MG63 (cell line): ENCODE results near the gene P2RX5. TPM values are rescaled to one million over a fixed set of nuclear protein-coding genes. Genes with fewer than 3 reads are reported as not detected.
"Not testable (repeated sequence)": the region's sequence is repeated elsewhere in the genome, so short reads cannot be mapped to it uniquely, and the experiment has no call there.

ENCODE experiments used
- DNase-seq: peaks from one replicate; pipeline ENCODE4 v3.0.0-alpha.2; 2020
- H3K27me3 ChIP-seq: fragments of 250-450 bp; sonication (Bioruptor Pico); 2 replicates; pipeline ENCODE4 v1.5.1; 2020; ENCODE audit warnings: mild to moderate bottlenecking, moderate library complexity
- H3K36me3 ChIP-seq: fragments of 250-450 bp; sonication (Bioruptor Pico); 2 replicates; pipeline ENCODE4 v1.5.1; 2020; ENCODE audit warnings: mild to moderate bottlenecking, moderate library complexity
- H3K4me3 ChIP-seq: fragments of 250-450 bp; sonication (Bioruptor Pico); 2 replicates; pipeline ENCODE4 v1.5.1; 2020; ENCODE audit warnings: mild to moderate bottlenecking, moderate library complexity
- H3K9me3 ChIP-seq: fragments of 250-450 bp; sonication (Bioruptor Pico); 2 replicates; pipeline ENCODE4 v1.5.1; 2020; ENCODE audit warnings: mild to moderate bottlenecking, moderate library complexity
- total RNA-seq: library from RNA; depleted of rRNA; stranded (reverse); fragments of >200 nt; shearing (Covaris generic); gene quantifications from 2 replicates; pipeline ENCODE4 v1.2.3, GENCODE V29; 2014; ENCODE audit warnings: low replicate concordance

The P2RX5 gene
- total RNA-seq, 1 experiment from 2014 or later, result 12.3 TPM

DNA sequence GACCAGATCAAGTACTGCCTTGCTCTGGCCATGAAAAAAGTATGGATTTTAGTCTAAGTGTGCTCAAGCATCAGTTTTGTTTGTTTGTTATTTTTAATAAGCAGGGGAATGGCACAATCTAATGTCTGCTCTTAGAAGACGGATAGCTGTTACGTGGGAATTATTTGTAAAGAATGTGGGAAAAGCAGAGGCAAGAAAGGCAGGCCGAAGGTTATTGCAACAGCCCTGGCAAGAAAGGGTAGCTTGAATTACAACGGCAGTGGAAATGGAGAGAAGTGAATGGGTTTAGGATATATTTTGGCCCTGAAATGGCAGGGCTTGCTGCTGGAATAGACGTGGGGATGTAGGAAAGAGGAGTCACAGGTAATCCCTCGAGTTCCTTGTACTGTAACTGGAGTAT, 26.8 kb upstream of the P2RX5 start:
- DNase-seq, result no peak
- peak overlapping the region; percentile 93 for H3K4me3 ChIP-seq
- peaks cover 28% of the 10 kb centered on the region for H3K36me3 ChIP-seq
- H3K27me3 ChIP-seq, result no peaks in the 10 kb centered on the region
- H3K9me3 ChIP-seq, result no peaks in the 10 kb centered on the region

GRCh38 chr17:3719265-3719664, 23.3 kb upstream of the P2RX5 start:
- Histone ChIP-seq H3K4me3 (no peak overlapping the region), H3K27me3 (no peaks in the 10 kb centered on the region), H3K9me3 (no peaks in the 10 kb centered on the region), H3K36me3 (peaks cover 29% of the 10 kb centered on the region)
- no peak for DNase-seq

DNA sequence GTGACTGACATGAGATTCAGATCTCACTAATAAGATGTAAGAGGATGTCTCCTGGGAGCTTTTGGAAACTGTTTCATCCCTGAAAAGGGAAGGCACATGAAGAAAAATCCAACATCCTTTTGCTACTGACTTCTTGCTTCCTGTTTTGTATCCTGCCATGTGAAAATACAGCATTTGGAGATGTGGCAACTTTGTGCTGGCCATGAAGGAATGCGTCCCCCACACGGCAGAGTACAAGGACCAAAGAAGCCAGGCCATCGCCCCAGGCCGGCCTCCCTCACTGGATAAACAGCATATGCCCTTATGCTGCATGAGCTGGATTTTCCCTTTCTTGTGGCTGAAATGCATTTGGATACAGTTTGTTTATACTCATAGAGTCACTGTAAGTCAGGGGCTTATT, 22.2 kb upstream of the P2RX5 start:
- no peaks in the 10 kb centered on the region for H3K27me3 ChIP-seq
- H3K9me3 ChIP-seq, result no peaks in the 10 kb centered on the region
- peaks cover 29% of the 10 kb centered on the region for H3K36me3 ChIP-seq
- H3K4me3 ChIP-seq, result no peak overlapping the region
- DNase-seq, result no peak

- no peak for DNase-seq
- H3K36me3 ChIP-seq, result peaks cover 21% of the 10 kb centered on the region
Measured at GRCh38 chr17:3715296-3715695, 19.3 kb upstream of the P2RX5 start.

DNA sequence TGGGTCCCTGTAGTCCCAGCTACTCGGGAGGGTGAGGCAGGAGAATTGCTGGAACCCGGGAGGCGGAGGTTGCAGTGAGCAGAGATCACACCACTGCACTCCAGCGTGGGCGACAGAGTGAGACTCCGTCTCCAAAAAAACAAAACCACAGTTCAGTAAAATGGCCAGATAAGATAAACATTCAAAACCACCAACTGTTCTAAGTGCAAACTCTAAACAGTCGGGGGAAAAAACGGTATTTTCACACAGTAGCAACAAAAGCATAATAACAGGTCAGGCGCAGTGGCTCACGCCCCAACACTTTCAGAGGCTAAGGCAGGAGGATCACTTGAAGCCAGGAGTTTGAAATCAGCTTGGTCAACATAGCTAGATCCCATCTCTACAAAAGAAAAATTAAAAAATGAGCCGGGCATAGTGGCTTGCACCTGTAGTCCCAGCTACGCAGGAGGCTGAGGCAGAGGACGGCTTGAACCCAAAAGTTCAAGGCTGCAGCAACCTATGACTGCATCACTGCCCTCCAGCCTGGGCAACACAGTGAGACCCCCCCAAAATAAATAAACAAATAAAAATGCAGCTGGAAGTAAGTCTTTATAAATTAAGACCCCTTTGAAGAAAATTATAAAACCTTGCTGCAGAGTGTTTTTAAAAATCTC, 17.0 kb upstream of the P2RX5 start:
- no peaks in the 10 kb centered on the region for H3K9me3 ChIP-seq
- H3K4me3 ChIP-seq, result no peak overlapping the region
- peaks cover 7% of the 10 kb centered on the region; the same call in 1 of the 2 replicates for H3K36me3 ChIP-seq
- no peaks in the 10 kb centered on the region for H3K27me3 ChIP-seq
- DNase-seq, result no peak

More at GRCh38 chr17:3715296-3715695, 19.3 kb upstream of the P2RX5 start:
- H3K4me3 ChIP-seq, result no peak overlapping the region
- no peaks in the 10 kb centered on the region for H3K27me3 ChIP-seq
- H3K9me3 ChIP-seq, result no peaks in the 10 kb centered on the region

DNA sequence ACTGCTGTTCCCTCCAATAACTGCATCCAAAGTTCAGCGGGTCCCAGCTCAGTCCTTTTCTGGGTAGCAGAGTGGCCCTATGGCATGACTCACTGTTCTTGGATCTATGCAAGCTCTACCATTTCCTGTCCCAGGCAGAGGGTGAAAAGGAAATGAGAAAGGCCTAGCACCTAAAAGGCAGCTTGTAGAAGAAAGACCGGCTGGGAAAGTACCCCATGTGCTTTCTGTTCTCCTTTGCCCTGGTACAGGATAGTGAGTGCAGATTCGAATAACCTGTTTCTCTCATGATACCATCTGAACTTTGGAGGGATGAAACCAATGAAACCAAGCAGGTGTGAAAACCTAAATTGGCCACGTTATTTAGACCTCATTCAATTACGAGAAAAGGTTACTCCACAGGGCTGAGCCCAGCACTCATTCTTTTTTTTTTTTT, 15.0 kb upstream of the P2RX5 start:
- H3K4me3 ChIP-seq, result no peak overlapping the region
- DNase-seq, result peak; percentile 28
- H3K36me3 ChIP-seq, result no peaks in the 10 kb centered on the region; the same call in 1 of the 2 replicates
- H3K9me3 ChIP-seq, result no peaks in the 10 kb centered on the region
- no peaks in the 10 kb centered on the region for H3K27me3 ChIP-seq

DNA sequence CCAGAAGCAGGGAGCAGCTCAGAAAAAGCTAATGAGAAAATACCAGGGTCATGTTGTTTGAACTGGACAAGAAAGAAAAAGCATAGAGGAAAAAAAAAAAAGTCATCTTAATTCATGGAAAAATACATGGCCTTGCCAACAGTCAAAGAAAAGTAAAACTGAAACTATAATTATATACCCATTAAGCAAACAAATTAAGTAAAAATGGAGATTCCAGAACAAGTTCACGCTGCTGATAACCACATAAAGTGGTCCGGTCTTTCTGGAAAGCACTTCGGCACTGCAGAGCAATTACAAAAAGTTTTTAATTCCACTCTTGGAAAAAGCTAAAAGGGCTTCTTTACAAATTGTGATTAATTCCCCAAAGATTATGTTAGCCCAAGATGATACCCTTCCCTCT, 12.4 kb upstream of the P2RX5 start:
- no peak for DNase-seq
- H3K27me3 ChIP-seq, result no peaks in the 10 kb centered on the region
- no peaks in the 10 kb centered on the region for H3K9me3 ChIP-seq
- H3K4me3 ChIP-seq, result no peak overlapping the region
- H3K36me3 ChIP-seq, result no peaks in the 10 kb centered on the region; the same call in 1 of the 2 replicates

GRCh38 chr17:3705718-3705984, 9.7 kb upstream of the P2RX5 start:
- not testable (repeated sequence) for H3K9me3 ChIP-seq, DNase-seq, H3K4me3 ChIP-seq, H3K27me3 ChIP-seq, H3K36me3 ChIP-seq

DNA sequence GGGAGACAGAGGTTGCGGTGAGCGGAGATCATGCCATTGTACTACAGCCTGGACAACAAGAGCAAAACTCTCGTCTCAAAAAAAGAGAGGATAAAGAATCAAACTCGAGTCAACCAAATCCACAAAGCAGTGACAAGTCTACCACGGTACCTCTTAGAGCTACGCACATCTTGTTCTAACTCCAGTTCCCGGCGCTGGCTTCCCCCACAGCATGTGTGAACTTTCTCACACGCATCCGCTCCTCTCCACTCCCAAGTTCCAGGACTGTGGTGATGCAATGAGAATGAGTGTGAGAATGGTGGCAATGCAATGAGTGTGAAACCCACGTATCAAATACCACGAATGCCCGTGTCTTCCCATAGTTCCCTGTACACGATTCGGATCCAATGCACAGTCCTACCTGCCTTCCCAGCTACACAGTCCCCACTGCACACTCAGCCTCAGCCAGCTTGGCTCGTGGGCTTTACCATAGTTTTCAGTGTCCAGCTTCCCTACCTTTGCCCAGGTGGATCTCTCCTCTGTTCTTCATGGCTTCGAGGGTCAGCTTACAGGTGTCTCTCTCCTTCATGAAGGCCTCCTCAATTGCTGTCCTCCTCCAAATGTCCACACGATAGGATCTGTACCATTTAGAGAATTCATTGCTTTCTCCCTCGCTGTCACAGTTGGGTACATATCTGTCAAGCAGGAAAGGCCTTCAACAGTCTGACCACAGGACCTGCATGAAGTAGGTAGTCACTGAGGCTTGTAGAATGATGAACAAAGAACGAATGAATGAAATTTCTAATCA, 9.2 kb upstream of the P2RX5 start:
- Histone ChIP-seq H3K4me3 (no peak overlapping the region), H3K27me3 (no peaks in the 10 kb centered on the region), H3K36me3 (no peaks in the 10 kb centered on the region), H3K9me3 (no peaks in the 10 kb centered on the region)
- no peak for DNase-seq

DNA sequence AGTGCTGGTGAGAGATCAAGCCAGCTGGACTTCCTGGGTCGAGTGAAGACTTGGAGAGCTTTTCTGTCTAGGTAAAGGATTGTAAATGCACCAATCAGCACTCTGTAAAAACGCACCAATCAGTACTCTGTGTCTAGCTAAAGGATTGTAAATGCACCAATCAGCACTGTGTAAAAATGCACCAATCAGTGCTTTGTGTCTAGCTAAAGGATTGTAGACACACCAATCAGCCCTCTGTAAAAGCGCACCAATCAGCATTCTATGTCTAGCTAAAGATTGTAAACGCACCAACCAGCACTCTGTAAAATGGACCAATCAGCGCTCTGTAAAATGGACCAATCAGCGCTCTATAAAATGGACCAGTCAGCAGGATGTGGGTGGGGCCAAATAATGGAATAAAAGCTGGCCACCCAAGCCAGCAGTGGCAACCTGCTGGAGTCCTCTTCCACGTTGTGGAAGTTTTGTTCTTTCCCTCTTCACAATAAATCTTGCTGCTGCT, 6.1 kb upstream of the P2RX5 start:
- not testable (repeated sequence) for H3K9me3 ChIP-seq, H3K27me3 ChIP-seq, H3K36me3 ChIP-seq

DNA sequence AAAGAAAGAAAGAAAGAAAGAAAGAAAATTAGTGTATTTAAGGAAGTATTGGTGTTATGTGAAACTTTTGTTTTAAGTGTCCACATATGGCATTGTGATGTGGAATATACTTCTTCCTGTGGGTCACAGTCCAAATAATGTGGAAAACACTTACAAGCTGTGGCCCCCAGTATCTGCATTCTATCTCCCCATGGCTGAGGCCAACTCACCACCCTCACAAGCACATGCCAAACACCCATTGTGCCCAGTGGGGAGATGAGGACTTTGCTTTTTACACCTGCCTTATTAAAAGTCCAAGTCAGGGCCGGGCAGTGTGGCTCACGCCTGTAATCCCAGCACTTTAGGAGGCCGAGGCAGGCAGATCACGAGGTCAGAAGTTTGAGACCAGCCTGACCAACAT, 4.0 kb upstream of the P2RX5 start:
- H3K9me3 ChIP-seq, result no peaks in the 10 kb centered on the region
- DNase-seq, result no peak
- no peaks in the 10 kb centered on the region for H3K27me3 ChIP-seq
- no peaks in the 10 kb centered on the region for H3K36me3 ChIP-seq
- no peak overlapping the region for H3K4me3 ChIP-seq

More for the DNA sequence above, 6.1 kb upstream of the P2RX5 start:
- not testable (repeated sequence) for DNase-seq, H3K4me3 ChIP-seq

DNA sequence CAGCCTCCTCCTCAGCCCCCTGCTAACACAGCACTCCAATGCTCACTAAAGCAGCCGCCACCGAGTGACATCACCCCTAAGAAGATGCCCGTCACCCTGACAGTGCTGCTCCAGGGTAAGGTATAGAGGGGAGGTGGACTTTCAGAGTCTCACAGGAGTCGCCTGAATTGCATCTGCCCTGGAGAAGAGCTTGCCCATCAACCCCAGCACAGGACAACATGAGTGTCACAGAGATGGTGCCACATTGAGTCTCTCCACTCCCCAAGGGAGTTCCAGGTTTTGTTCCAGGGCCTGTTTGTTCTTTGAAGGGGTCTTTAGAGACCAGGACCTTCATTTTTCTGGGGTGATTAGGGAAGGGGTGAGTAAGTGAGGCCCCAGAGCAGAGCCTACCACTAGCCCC, 2.2 kb upstream of the P2RX5 start:
- no peak overlapping the region for H3K4me3 ChIP-seq
- no peaks in the 10 kb centered on the region for H3K9me3 ChIP-seq
- no peaks in the 10 kb centered on the region for H3K27me3 ChIP-seq
- H3K36me3 ChIP-seq, result no peaks in the 10 kb centered on the region
- DNase-seq, result no peak

DNA sequence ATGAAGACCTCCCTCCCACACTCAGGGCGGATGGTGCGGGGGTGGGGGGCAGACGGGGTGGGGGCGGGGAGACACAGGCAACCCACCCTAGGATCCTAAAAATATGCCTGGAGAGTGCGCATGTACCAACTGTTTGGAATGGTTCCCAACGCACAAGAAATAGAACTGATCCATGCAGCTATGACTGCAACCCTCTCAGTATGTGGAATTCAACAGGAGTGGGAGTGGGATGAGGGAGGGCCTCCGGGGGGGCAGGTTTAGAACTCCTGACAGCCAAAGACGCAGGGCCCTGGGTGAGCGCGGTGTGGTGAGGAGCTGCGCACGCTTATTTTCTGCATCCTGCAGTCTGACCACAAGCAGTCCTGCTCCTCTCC, 1.1 kb upstream of the P2RX5 start:
- Histone ChIP-seq H3K4me3 (no peak overlapping the region), H3K27me3 (no peaks in the 10 kb centered on the region), H3K9me3 (no peaks in the 10 kb centered on the region), H3K36me3 (no peaks in the 10 kb centered on the region)
- DNase-seq, result no peak

GRCh38 chr17:3695129-3695722, 729 bp downstream of the P2RX5 start:
- Histone ChIP-seq H3K4me3 (peak overlapping the region; percentile 59), H3K27me3 (no peaks in the 10 kb centered on the region), H3K9me3 (no peaks in the 10 kb centered on the region), H3K36me3 (no peaks in the 10 kb centered on the region)
- peak; percentile 66 for DNase-seq

DNA sequence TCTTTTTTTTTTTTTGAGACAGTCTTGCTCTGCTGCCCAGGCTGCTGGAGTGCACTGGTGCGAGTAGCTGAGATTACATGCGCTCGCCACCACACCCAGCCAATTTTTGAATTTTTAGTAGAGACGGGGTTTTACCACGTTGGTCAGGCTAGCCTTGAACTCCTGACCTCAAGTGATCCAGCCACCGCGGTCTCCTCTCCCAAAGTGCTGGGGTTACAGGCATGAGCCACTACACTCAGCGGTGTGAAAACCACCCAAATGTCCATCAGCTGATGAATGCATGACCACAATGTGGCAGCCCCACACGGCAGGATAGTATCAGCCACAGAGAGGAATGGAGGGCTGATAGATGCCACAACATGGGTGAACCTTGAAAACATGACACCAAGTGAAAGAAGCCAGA, 2.1 kb downstream of the P2RX5 start:
- Histone ChIP-seq H3K36me3 (no peaks in the 10 kb centered on the region), H3K9me3 (no peaks in the 10 kb centered on the region), H3K4me3 (no peak overlapping the region), H3K27me3 (no peaks in the 10 kb centered on the region)
- DNase-seq, result no peak

GRCh38 chr17:3693141-3693540, 2.8 kb downstream of the P2RX5 start:
- no peak for DNase-seq
- Histone ChIP-seq H3K27me3 (no peaks in the 10 kb centered on the region), H3K4me3 (no peak overlapping the region), H3K9me3 (no peaks in the 10 kb centered on the region), H3K36me3 (no peaks in the 10 kb centered on the region)

DNA sequence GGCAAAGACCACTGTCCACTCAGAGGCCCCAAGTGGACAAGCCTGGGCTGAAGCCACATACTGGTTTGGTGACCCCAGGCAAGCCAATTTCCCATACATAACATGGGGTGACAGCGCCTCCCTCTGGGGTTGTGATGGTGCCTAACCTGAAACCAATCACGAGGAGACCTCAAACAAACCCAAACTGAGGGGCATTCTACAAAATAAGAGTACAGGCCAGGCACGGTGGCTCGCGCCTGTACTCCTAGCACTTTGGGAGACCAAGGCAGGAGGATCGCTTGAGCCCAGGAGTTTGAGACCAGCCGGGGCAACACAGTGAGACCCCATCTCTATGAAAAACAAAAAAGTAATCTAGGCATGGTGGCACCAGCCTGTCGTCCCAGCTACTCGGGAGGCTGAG, 3.6 kb downstream of the P2RX5 start:
- no peak for DNase-seq
- H3K27me3 ChIP-seq, result no peaks in the 10 kb centered on the region
- no peaks in the 10 kb centered on the region for H3K36me3 ChIP-seq
- no peaks in the 10 kb centered on the region for H3K9me3 ChIP-seq
- no peak overlapping the region for H3K4me3 ChIP-seq

- Histone ChIP-seq H3K36me3 (no peaks in the 10 kb centered on the region), H3K9me3 (no peaks in the 10 kb centered on the region), H3K4me3 (no peak overlapping the region), H3K27me3 (no peaks in the 10 kb centered on the region)
- DNase-seq, result no peak
Measured at GRCh38 chr17:3691617-3692067, 4.3 kb downstream of the P2RX5 start.
